CD4-positive, alpha-beta T cell treated with Interleukin-4 for 1 hour (primary cell): ENCODE results near the gene CD2AP.
"Not testable (repeated sequence)": the region's sequence is repeated elsewhere in the genome, so short reads cannot be mapped to it uniquely, and the experiment has no call there.

Experiments used
- DNase-seq, 2 donors: peaks; one replicate each; pipeline ENCODE4 v3.0.0-alpha.2; 2020 to 2022

Gene CD2AP

GRCh38 chr6:47464052-47464451 is 13.5 kb upstream of the CD2AP start:
- no peak for DNase-seq

DNA sequence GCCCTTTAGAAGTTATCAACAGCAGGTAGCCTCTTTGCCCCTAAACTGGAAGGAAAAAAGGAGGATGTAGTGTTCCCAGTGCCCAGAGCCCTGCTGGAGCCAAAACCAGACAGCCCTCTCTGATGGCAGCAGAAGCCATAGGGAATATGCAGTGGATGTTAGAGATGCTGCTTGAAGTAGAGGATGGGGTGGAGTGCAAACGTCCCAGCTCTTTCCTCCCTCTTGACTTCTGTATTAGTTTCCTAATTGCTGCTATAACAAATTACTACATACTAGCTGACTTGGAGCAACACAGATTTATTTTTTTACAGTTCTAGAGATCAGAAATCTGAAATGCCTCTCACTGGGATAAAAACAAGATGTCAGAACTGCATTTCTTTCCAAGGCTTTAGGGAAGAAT is 12.5 kb upstream of the CD2AP start:
- DNase-seq = no peak

- DNase-seq = no peak
Measured at GRCh38 chr6:47471911-47472310, 5.7 kb upstream of the CD2AP start.

GRCh38 chr6:47473791-47474346 is 3.7 kb upstream of the CD2AP start:
- no peak for DNase-seq

DNA sequence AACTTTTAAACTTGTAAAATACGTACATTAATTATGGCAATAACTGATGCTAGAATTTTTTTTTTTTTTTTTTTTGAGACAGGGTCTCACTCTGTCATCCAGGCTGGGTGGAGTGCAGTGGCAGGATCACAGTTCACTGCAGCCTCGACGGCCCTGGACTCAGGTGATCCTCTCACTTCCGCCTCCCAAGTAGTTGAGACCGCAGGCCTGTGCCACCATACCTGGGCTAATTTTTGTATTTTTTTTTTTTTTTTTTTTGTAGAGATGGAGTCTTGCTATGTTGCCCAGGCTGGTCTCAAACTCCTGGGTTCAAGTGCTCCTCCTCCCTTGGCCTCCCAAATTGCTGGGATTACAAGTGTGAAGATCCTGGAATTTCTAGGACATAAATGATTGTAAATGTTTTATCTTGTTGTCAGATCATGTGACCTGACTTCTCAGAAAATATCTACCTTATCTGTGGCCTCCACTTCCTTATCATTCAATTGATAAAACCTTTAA is 2.2 kb upstream of the CD2AP start:
- no peak for DNase-seq

GRCh38 chr6:47476781-47477496 is 650 bp upstream of the CD2AP start:
- no peak for DNase-seq

DNA sequence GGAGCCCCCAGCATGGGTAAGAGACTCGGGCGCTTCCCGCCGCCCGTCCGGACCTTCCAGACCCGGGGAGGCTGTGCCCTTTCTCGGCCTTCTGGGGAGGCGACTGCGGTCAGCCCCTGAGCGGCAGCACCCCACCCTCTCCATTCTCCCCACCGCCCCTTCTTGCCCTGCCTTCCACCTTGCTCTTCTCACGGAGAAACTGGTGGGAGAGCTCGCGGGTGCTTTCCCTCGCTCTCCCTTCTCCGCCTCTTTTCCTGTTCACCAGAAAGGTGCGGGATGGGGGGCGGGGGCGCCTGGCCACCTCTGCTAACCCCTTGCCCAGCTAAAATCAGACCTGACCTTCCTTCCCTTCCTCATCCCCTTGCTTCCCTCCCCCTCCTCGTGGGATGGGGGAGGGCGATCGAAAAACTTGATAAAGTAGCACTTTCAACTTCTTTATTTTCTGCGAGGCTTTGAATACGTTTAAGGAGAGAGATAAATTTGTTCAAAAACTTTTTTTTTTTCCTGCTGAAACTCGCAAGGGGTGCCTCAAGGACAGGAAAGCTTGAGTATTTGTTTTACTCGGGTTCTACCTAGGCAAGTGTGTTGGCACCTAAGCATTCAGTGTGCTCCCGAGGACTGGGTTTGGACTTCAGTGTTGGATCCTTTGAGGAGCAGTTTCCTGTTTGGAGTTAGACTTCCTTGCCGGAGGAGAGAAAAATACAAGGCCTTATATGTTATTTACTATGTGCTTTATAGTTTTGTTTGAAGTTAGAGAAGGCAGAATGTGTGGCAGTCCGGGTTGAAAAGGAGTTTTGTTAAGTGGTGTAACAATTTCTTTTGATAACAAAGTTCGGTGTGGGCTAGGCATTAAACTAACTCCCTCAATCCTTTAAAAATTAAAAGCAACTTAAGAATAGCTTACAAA is 897 bp downstream of the CD2AP start:
- no peak for DNase-seq

GRCh38 chr6:47479140-47479508 is 1.5 kb downstream of the CD2AP start:
- no peak for DNase-seq

DNA sequence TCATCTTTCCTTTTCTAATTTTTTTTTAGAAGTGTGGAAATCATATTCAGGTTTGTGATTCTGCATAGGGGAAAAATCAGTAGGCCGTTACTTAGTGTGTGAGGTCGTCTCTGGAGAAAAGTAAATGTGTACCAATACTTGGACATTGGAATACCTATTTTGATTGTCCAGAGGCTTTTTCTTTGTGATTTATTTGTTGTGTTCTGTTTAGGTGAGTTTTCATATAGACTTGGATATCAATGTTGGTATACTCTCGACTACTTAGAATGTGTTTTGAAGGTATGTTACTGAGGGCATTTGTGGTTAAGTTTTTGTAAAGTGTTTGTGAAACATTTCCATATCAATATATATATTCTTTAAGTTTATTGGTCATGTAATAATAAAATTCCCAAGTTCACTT is 2.3 kb downstream of the CD2AP start:
- no peak for DNase-seq

GRCh38 chr6:47481213-47481612 is 3.6 kb downstream of the CD2AP start:
- not testable (repeated sequence) for DNase-seq

GRCh38 chr6:47481806-47482205 is 4.2 kb downstream of the CD2AP start:
- DNase-seq = no peak

- no peak for DNase-seq
Measured at GRCh38 chr6:47483516-47483852, 5.9 kb downstream of the CD2AP start.

GRCh38 chr6:47483853-47484546 is 6.4 kb downstream of the CD2AP start:
- no peak for DNase-seq

DNA sequence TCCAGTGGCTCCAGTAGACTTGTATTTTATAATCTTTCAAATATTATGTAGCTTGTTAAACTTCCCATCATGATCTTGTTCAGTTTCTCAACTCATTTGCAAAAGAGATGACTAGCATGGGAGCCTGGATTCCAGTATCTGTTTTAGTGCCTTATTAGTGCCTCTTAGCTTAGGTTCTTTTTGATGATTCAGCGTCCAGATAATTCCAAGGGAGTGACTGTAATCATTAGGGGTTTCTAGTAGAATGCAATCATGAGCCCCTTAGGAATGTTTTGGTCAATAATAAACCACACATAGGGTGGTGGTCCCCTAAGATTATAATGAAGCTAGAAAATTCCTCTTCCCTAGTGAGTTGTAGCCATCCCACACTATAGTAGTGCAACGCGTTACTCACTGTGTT is 7.0 kb downstream of the CD2AP start:
- DNase-seq = no peak

- no peak for DNase-seq
Measured at GRCh38 chr6:47485083-47485482, 7.5 kb downstream of the CD2AP start.

DNA sequence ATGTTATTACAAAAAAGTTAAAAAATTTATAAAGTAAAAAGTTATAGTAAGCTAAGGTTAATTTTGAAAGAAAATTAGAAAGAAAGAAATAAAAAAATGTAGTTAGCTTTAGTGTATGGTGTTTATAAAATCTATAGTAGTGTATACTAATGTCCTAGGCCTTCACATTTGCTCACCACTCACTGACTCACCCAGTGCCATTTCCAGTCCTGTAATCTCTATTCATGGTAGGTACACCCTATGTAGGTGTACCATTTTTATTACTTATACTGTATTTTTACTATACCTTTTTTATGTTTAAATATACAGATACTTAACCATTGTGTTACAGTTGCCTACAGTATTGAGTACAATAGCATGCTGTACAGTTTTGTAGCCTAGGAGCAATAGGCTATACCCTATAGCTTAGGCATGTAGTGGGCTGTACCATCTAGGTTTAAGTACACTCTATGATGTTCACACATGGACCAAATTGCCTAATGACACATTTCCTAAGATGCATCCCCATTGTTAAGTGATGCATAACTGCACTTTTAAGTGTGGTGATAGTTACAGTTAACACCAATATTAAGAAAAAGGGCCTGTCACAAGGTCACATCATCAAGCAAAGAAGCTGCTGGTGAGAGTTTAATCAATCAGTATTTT is 8.0 kb downstream of the CD2AP start:
- no peak for DNase-seq

- DNase-seq = no peak
Measured at GRCh38 chr6:47489995-47490394, 12.4 kb downstream of the CD2AP start.

- DNase-seq = no peak
Measured at GRCh38 chr6:47490676-47491075, 13.1 kb downstream of the CD2AP start.

- DNase-seq = no peak
Measured at GRCh38 chr6:47492355-47492754, 14.8 kb downstream of the CD2AP start.

GRCh38 chr6:47495207-47495606 is 17.6 kb downstream of the CD2AP start:
- DNase-seq = no peak

- no peak for DNase-seq
Measured at GRCh38 chr6:47495954-47496545, 18.5 kb downstream of the CD2AP start.

DNA sequence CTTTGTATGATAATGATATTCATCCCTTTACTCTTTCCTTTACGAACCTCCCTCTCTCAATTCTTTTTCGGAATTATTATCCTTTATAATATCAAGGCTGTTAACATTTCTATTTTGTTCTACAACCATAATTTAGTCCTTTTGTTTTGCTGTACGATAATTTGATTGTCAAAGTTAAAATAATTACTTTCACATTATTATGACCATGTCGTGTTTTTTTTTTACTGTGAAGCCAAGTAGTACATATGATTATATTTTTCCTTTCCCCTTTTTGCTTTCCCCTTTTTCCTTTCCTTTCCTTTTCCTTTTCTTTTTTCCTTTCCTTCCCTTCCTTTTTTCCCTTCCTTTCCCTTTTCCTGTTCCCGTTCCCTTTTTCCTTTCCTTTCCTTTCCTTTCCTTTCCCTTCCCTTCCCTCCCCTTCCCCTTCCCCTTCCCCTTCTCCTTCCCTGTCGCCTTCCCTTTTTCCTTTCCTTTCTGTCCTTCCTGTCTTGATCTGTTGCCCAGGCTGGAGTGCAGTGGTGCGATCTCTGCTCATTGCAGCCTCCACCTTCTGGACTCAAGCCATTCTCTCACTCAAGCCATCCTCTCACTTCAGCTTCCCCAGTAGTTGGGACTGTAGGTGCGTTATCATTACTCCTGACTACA is 19.5 kb downstream of the CD2AP start:
- no peak for DNase-seq
